Right cardiac atrium (tissue), 5 donors: ENCODE data around the gene NXNL1. TPM values are rescaled to one million over a fixed set of nuclear protein-coding genes. Genes with fewer than 3 reads are reported as not detected.

ENCODE experiments used
- ATAC-seq, 2 donors: fragments of 200-7000 bp; cut with Tn5 transposase; one replicate each; pipeline versions ENCODE4 v1.8.0 to v1.9.1; 2020; ENCODE audit warnings: moderate library complexity in 2 of 2, mild to moderate bottlenecking in 1 of 2
- DNase-seq, 3 donors: peaks; one replicate each; pipeline ENCODE4 v3.0.0-alpha.2; 2020
- H3K27ac ChIP-seq: one replicate; pipeline ENCODE4 v1.5.1; 2013; ENCODE audit warnings: mild to moderate bottlenecking, low read length, control low read depth, moderate library complexity
- H3K27me3 ChIP-seq: one replicate; pipeline ENCODE4 v1.6.1; 2013; ENCODE audit not compliant: control insufficient read depth, insufficient read depth
- H3K4me1 ChIP-seq: one replicate; pipeline ENCODE4 v1.6.1; 2013; ENCODE audit warnings: low read length; ENCODE audit not compliant: control insufficient read depth, insufficient read depth
- H3K4me3 ChIP-seq: one replicate; pipeline ENCODE4 v1.5.1; 2013; ENCODE audit warnings: low read length, control low read depth
- H3K9me3 ChIP-seq: one replicate; pipeline ENCODE4 v1.6.1; 2013; ENCODE audit warnings: low read length; ENCODE audit not compliant: control insufficient read depth
- WGBS: extraction: QIAGEN DNeasy Blood & Tissue Kit; methylation state at CpG from one replicate; pipeline ENCODE4 v1.1.7; 2013; 5-methylcytosine and 5-hydroxymethylcytosine counted together
- intact Hi-C, 4 donors: fragments of 100-400 bp; cut with DNase I; formaldehyde crosslinking; loops; one replicate each; pipeline versions ENCODE4 v1.11.0 to v1.14.0; 2022 to 2023
- polyA plus RNA-seq: library from polyadenylated mRNA; stranded (reverse); fragments of 200-250 nt; gene quantifications from one replicate; pipeline ENCODE4 v1.2.3, GENCODE V29; 2013
- total RNA-seq, 4 donors: library from RNA; stranded (reverse); fragmentation: NEBNext Ultra II Directional; extraction: Animal tissue kit (Norgen Biotek cat#: 25700); gene quantifications; one replicate each; pipeline ENCODE4 v1.2.1, GENCODE V29; 2021
- donor health status: healthy with polysubstance abuse.
- donor health status: DM: no; HTN: yes; CAD: no.
- donor health status: DM: no; HTN: no; CAD: no.
- donor health status: DM: no; HTN: yes; CAD: no; lungs with severe emphysema.
- donor health status: DM: yes; HTN: yes; CAD: no.

NXNL1 gene
- total and polyA plus RNA-seq, 5 donors, result 0.29 to 0.63 (median 0.45) TPM; not detected in 2

DNA sequence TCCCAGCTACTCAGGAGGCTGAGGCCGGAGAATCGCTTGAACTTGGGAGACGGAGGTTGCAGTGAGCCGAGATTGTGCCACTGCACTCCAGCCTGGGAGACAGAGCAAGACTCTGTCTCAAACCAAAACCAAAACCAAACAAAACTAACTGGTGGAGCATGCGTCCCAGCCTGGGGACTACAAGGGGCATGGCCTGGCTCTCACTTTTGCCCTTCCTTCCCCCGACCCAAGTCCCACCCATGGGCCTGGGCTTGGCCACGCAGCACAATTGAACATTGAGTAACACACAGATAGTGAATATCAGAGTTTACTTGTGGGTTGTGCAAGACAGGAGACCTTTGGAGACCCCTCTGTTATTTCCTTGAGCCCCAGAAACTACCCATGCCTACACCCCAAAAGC is 25.5 kb downstream of the NXNL1 start:
- 81% methylated on average over 7 of the region's 7 CpGs for WGBS
- H3K27me3 ChIP-seq, result no peaks in the 10 kb centered on the region
- H3K27ac ChIP-seq, result no peak overlapping the region
- DNase-seq, result no peak
- no peak for ATAC-seq
- no peak overlapping the region for H3K4me3 ChIP-seq
- H3K9me3 ChIP-seq, result no peaks in the 10 kb centered on the region
- H3K4me1 ChIP-seq, result no peaks in the 10 kb centered on the region
- intact Hi-C loops, result no loop called here

DNA sequence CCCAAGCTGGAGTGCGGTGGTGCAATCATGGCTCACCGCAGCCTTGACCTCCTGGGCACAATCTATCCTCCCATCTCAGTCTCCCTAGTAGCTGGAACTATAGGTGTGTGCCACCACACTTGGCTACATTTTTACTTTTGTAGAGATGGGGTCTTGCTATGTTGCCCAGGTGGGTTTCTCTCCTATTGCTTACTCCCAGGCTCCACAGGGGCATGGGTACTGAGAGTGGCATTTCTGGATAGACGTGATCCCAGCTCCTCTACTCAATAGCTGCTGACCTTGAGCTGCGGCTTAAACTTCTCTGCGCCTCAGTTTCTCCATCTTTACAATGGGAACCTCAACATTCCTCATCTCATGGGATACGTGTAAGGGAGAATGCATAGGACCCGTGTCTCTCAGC is 29.3 kb downstream of the NXNL1 start:
- Histone ChIP-seq H3K9me3 (no peaks in the 10 kb centered on the region), H3K4me1 (no peaks in the 10 kb centered on the region), H3K4me3 (no peak overlapping the region), H3K27ac (no peak overlapping the region), H3K27me3 (no peaks in the 10 kb centered on the region)
- WGBS, result 92% methylated on average over 7 of the region's 7 CpGs
- intact Hi-C loops, result no loop called here
- ATAC-seq (no peak), DNase-seq (no peak)

DNA sequence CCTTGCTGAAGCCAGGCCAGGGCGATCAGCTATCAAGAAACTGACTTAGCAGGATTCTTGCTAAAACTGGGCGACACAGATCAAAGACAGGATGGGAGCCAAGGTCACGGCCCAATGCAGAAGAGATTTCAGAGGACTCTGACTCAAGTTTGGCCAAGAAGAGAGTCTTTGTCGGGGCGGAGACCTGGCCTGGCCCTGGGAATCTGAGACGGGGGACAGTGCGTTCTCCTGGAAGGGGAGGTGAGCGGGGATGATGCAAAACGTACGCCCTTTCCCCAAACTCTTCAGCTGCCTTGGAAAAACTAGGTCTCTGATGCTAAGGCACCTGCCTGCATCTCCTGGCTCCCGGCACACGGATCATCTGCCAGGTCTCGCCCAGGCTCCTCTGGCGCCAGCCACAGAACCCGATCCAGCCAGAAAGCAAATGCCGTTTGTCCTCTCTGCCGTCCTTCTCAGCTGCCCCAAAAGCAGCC is 31.0 kb downstream of the NXNL1 start:
- Histone ChIP-seq H3K4me1 (no peaks in the 10 kb centered on the region), H3K27me3 (no peaks in the 10 kb centered on the region), H3K27ac (no peak overlapping the region), H3K9me3 (no peaks in the 10 kb centered on the region), H3K4me3 (no peak overlapping the region)
- ATAC-seq (no peak), DNase-seq (no peak)
- intact Hi-C loops, result no loop called here
- WGBS, result 60% methylated on average over 17 of the region's 17 CpGs

DNA sequence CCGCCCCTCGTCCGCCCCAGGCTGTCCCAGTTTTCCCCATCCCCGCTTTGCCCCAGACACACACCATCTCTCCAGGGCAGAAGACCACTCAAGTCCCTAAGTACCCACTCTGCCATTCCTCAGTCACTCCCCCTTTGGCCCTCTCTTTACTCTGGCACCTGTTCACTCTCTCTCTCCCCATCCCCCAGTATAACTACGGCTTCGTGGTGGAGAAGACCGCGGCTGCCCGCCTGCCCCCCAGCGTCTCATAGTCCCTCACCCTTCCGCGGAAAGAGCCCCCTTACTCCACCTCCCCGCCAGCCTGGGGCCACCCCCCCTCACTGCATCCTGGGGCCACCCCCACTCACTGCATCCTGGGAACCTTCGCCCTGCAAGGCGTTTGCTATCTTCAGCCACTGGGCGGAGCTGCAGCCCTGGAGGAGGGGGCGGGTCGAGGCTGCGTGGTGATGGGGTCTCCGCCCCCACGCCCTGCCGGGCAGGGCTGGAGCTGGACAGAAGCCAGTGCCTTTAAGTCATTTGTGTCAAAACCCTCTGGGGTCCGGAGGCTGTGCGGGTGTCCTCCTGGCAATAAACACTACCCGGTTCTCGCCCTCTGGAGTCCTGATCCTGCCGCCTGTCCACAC is 35.9 kb downstream of the NXNL1 start:
- H3K27ac ChIP-seq, result no peak overlapping the region
- ATAC-seq, result peak; percentile 36 to 43
- peak; percentile 63 to 83 (median 75) for DNase-seq
- H3K27me3 ChIP-seq, result no peaks in the 10 kb centered on the region
- H3K4me1 ChIP-seq, result no peaks in the 10 kb centered on the region
- H3K4me3 ChIP-seq, result no peak overlapping the region
- 24% methylated on average over 27 of the region's 27 CpGs for whole genome bisulfite sequencing
- intact Hi-C loops, result no loop called here
- H3K9me3 ChIP-seq, result no peaks in the 10 kb centered on the region

DNA sequence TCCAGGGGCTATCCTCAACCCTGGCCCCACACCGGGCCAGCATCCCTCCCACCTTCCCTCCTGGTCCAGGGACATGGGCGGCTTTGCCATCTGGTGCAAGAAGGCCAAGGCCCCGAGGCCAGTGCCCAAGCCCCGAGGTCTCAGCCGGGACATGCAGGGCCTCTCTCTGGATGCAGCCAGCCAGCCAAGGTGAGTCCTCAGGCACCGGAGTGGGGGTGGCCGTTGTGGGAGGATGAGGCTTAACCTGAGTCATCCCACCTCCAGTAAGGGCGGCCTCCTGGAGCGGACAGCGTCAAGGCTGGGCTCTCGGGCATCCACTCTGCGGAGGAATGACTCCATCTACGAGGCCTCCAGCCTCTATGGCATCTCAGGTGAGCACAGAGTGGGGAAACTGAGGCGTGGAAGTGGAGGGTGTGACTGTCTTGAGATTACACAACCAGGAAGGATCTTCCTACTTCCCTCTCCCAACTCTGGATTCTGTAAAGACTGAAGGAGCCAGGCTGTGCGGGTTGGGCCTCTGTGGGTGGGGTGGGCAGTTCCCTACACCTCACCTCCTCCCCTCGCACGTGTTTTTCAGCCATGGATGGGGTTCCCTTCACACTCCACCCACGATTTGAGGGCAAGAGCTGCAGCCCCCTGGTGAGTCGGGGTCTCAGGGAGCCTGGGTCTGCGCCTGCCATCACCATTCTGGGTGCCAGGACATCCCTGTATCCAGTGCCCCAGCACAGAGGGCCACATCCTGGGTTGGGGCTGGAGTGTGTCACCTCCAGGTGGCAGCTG is 37.1 kb downstream of the NXNL1 start:
- intact Hi-C loops, result no loop called here
- H3K4me3 ChIP-seq, result no peak overlapping the region
- no peaks in the 10 kb centered on the region for H3K9me3 ChIP-seq
- H3K4me1 ChIP-seq, result no peaks in the 10 kb centered on the region
- no peak overlapping the region for H3K27ac ChIP-seq
- no peak for ATAC-seq
- peak in 1 of 3 donors; percentile 53 for DNase-seq
- no peaks in the 10 kb centered on the region for H3K27me3 ChIP-seq
- WGBS, result 92% methylated on average over 20 of the region's 20 CpGs

DNA sequence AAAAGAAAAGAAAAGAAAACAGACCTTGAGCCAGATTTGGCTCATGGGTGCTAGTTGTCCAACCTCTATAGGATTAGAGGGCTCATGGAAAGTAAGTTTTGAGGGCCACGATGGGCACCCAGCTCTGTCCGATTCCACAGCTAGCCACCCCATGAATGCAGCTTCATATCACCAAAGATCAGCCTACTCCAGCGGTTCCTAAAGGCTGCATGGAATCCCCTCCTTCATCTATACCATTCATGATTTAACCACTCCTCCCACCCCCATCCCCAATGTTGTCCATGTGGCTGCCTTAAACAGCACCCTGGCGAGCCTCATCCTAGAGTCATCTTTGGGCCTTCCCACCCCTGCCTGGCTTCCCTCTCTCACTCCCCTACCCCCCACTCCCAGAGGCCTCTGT is 38.8 kb downstream of the NXNL1 start:
- no peaks in the 10 kb centered on the region for H3K9me3 ChIP-seq
- WGBS, result 98% methylated on average over 4 of the region's 4 CpGs
- DNase-seq (no peak), ATAC-seq (no peak)
- no peaks in the 10 kb centered on the region for H3K4me1 ChIP-seq
- intact Hi-C loops, result no loop called here
- H3K4me3 ChIP-seq, result no peak overlapping the region
- no peak overlapping the region for H3K27ac ChIP-seq
- H3K27me3 ChIP-seq, result no peaks in the 10 kb centered on the region

DNA sequence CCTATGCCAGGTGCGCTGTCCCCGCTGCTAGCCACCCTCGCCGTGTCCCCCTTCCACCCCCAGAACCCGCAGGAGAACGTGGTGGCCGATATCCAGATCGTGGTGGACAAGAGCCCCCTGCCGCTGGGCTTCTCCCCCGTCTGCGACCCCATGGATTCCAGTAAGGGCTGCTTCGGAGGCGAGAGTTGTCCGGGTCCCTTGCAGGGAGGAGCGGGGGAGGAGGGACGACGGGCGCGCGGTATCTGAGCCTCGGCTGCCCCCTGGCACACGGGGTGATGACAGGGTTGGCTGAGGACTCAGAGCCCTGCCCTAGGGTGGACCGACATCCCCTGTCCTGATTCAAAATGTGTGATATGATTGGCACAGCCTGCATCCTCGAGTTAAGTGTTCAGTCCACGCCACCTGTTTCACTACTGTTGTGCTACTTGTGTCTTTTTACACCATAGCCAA is 40.2 kb downstream of the NXNL1 start:
- intact Hi-C loops, result no loop called here
- WGBS, result 4% methylated on average over 25 of the region's 25 CpGs
- ATAC-seq, result peak; percentile 53 to 61

DNA sequence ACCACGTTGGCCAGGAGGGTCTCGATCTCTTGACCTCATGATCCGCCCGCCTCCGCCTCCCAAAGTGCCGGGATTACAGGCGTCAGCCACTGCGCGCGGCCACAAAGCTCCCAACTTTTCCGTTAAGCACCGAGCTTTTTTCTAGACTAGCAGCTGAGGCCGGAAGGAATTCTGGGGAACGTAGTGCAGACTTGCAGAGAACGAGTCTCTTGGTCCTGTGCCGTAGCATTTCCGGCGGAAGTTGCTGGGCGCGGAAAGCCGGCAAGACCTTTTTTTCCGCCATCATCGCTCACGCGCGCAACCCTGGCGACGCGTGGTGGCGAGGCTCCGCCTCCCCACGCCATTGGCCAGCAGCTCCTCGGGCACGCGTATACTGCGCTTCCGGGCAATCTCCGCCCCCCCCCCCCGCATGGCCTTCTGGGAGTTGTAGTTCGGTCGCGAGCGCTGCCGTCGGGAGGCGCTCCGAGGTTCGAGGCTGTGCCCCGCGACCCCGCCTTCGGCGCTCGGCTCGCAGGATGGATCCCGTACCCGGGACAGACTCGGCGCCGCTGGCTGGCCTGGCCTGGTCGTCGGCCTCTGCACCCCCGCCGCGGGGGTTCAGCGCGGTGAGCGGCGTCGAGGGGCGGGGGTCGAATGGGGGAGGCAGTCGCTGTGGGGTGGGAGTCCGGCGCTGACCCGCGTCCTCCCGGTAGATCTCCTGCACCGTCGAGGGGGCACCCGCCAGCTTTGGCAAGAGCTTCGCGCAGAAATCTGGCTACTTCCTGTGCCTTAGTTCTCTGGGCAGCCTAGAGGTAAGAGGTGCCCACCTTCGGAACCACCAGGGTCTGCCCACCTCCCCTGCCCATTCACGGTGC is 40.9 kb downstream of the NXNL1 start, which contains the start of gene MVB12A:
TSS of gene MVB12A (plus strand) at position 427 of the 854 bp plus-strand sequence. CDS start at position 516, 89 bp downstream.
- H3K27ac ChIP-seq, result peak within 1 kb of the TSS; percentile 75
- DNase-seq (peak; percentile 98 to 99 (median 99)), ATAC-seq (peak; percentile 97 to 99)
- H3K4me1 ChIP-seq, result no peaks in the 10 kb centered on the region
- WGBS, result under 1% methylated on average over 85 of the region's 85 CpGs
- intact Hi-C loops, result no loop called here
- H3K4me3 ChIP-seq, result peak within 1 kb of the TSS; percentile 59
- no peaks in the 10 kb centered on the region for H3K9me3 ChIP-seq
- no peaks in the 10 kb centered on the region for H3K27me3 ChIP-seq

More for the DNA sequence above, 40.2 kb downstream of the NXNL1 start:
- no peaks in the 10 kb centered on the region for H3K4me1 ChIP-seq
- H3K4me3 ChIP-seq, result peak overlapping the region; percentile 59
- no peaks in the 10 kb centered on the region for H3K9me3 ChIP-seq
- DNase-seq, result peak; percentile 60 to 78 (median 78)
- no peaks in the 10 kb centered on the region for H3K27me3 ChIP-seq
- no peak overlapping the region for H3K27ac ChIP-seq

DNA sequence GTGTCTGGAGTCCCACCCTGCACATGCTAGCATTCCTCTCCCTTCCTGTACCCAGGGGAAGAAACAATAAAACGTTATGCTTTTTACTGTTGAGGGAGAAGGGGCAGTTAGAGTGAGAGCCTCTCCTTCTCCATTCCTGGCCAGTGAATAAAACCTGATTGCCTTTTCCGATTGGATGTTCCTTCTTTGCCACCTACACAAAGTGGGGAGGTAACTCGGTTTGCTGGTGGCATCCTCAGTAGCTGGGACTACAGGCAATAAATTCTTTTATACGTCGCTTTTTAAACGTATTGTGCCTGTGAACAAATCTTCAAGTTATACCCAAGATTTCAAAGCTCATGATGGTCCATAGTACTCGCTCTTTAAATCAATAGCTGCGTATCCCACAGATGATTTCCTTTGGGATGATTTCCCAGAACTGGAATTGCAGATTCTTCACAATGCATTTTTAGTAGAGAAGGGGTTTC is 41.5 kb downstream of the NXNL1 start:
- no peaks in the 10 kb centered on the region for H3K27me3 ChIP-seq
- DNase-seq (no peak), ATAC-seq (no peak)
- peak overlapping the region; percentile 46 for H3K4me3 ChIP-seq
- no peaks in the 10 kb centered on the region for H3K4me1 ChIP-seq
- H3K9me3 ChIP-seq, result no peaks in the 10 kb centered on the region
- peak overlapping the region; percentile 75 for H3K27ac ChIP-seq
- WGBS, result 32% methylated on average over 8 of the region's 8 CpGs
- intact Hi-C loops, result no loop called here

DNA sequence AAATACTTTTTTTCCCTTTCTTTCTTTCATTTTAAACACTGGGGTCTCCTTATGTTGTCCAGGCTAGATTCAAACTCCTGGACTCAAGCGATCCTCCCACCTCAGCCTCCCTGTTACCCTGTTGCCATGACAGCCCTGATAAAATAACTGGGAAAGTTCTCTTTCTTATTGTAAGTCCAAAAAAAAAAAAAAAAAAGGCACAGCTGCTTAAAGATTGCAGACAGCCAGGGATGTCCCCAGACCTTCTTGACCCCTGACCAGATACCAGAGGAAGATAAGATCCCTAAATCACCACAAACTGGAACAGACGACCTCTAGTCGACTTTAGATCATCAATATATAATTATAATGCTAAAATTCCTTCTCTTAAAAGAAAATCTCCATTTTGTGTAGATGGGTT is 42.0 kb downstream of the NXNL1 start:
- Histone ChIP-seq H3K4me1 (no peaks in the 10 kb centered on the region), H3K27me3 (no peaks in the 10 kb centered on the region), H3K9me3 (no peaks in the 10 kb centered on the region), H3K27ac (no peak overlapping the region), H3K4me3 (no peak overlapping the region)
- ATAC-seq (no peak), DNase-seq (no peak)
- intact Hi-C loops, result no loop called here
- 47% methylated on average over 3 of the region's 3 CpGs for WGBS
